ENCODE measurements around the gene PRDX3. TPM values are rescaled to one million over a fixed set of nuclear protein-coding genes. Genes with fewer than 3 reads are reported as not detected.

PRDX3 gene
- total RNA-seq, 2 experiments from 2014 or later: 215 to 216 TPM

GRCh38 chr10:119203006-119203405, 24.4 kb upstream of the PRDX3 start:
- no peak overlapping the region for H3K27ac Mint-ChIP-seq
- no peaks in the 10 kb centered on the region for H3K27me3 Mint-ChIP-seq (ENCODE audit: low read depth)
- H3K9me3 Mint-ChIP-seq: no peaks in the 10 kb centered on the region
- peaks cover 19% of the 10 kb centered on the region for H3K4me1 Mint-ChIP-seq (ENCODE audit: low read depth)
- CTCF ChIA-PET: interaction anchor here (0.6 to 2.4 kb wide), 9 partner anchors 8 to 347 kb away, joined by 3 to 11 read pairs (median 6); no protein-coding TSS in a partner anchor
- intact Hi-C loops (cut with micrococcal nuclease): no loop called here
- no peak overlapping the region for H3K4me3 Mint-ChIP-seq
- no peaks in the 10 kb centered on the region for H3K36me3 Mint-ChIP-seq (ENCODE audit: low read depth)
- DNase-seq: no peak

- no peak overlapping the region for H3K27ac Mint-ChIP-seq
- no peaks in the 10 kb centered on the region for H3K27me3 Mint-ChIP-seq (ENCODE audit: low read depth)
- no peaks in the 10 kb centered on the region for H3K9me3 Mint-ChIP-seq
- no peak overlapping the region for H3K4me3 Mint-ChIP-seq
- H3K4me1 Mint-ChIP-seq (ENCODE audit: low read depth): peaks cover 19% of the 10 kb centered on the region
- DNase-seq: no peak
- intact Hi-C loops (cut with micrococcal nuclease): no loop called here
- CTCF ChIA-PET: interaction anchor here (1.0 to 3.7 kb wide), 7 partner anchors 9 to 407 kb away, joined by 3 to 67 read pairs (median 4); no protein-coding TSS in a partner anchor
- H3K36me3 Mint-ChIP-seq (ENCODE audit: low read depth): no peaks in the 10 kb centered on the region
These were observed 22.6 kb upstream of the PRDX3 start for GRCh38 chr10:119201233-119201632.

GRCh38 chr10:119199231-119199992, 20.8 kb upstream of the PRDX3 start:
- intact Hi-C loops (cut with micrococcal nuclease): loop anchor here (1.0 to 10.0 kb wide), 7 partner anchors 119 to 655 kb away; partner anchors contain the start of genes EIF3A and TIAL1
- DNase-seq: peak; percentile 71
- CTCF ChIA-PET: interaction anchor here (0.5 to 3.7 kb wide), 52 partner anchors 7 to 451 kb away, joined by 3 to 67 read pairs (median 4); partner anchors contain the start of gene RGS10
- H3K4me3 Mint-ChIP-seq: no peak overlapping the region
- no peaks in the 10 kb centered on the region for H3K9me3 Mint-ChIP-seq
- H3K27me3 Mint-ChIP-seq (ENCODE audit: low read depth): no peaks in the 10 kb centered on the region
- H3K36me3 Mint-ChIP-seq (ENCODE audit: low read depth): no peaks in the 10 kb centered on the region
- H3K4me1 Mint-ChIP-seq (ENCODE audit: low read depth): peaks cover 15% of the 10 kb centered on the region
- no peak overlapping the region for H3K27ac Mint-ChIP-seq

- no peak overlapping the region for H3K27ac Mint-ChIP-seq
- CTCF ChIA-PET: interaction anchor here (0.7 to 3.7 kb wide), 29 partner anchors 8 to 345 kb away, joined by 3 to 67 read pairs (median 5); partner anchors contain the start of genes RGS10 and SFXN4
- H3K27me3 Mint-ChIP-seq (ENCODE audit: low read depth): no peaks in the 10 kb centered on the region
- no peak overlapping the region for H3K4me3 Mint-ChIP-seq
- no peaks in the 10 kb centered on the region for H3K36me3 Mint-ChIP-seq (ENCODE audit: low read depth)
- peak; percentile 78 for DNase-seq
- peaks cover 15% of the 10 kb centered on the region for H3K4me1 Mint-ChIP-seq (ENCODE audit: low read depth)
- H3K9me3 Mint-ChIP-seq: no peaks in the 10 kb centered on the region
- intact Hi-C loops (cut with micrococcal nuclease): loop anchor here (1.0 to 10.0 kb wide), 5 partner anchors 14 to 656 kb away; partner anchors contain the start of gene TIAL1
These were observed 19.8 kb upstream of the PRDX3 start for GRCh38 chr10:119198438-119198837.

GRCh38 chr10:119197921-119198320, 19.3 kb upstream of the PRDX3 start:
- H3K4me3 Mint-ChIP-seq: no peak overlapping the region
- H3K36me3 Mint-ChIP-seq (ENCODE audit: low read depth): no peaks in the 10 kb centered on the region
- no peaks in the 10 kb centered on the region for H3K27me3 Mint-ChIP-seq (ENCODE audit: low read depth)
- intact Hi-C loops (cut with micrococcal nuclease): loop anchor here (1.0 to 10.0 kb wide), 5 partner anchors 14 to 657 kb away; partner anchors contain the start of gene TIAL1
- CTCF ChIA-PET: interaction anchor here (0.7 to 3.7 kb wide), 19 partner anchors 8 to 345 kb away, joined by 3 to 67 read pairs (median 5); partner anchors contain the start of genes RGS10 and SFXN4
- peaks cover 15% of the 10 kb centered on the region for H3K4me1 Mint-ChIP-seq (ENCODE audit: low read depth)
- no peak for DNase-seq
- H3K9me3 Mint-ChIP-seq: no peaks in the 10 kb centered on the region
- H3K27ac Mint-ChIP-seq: no peak overlapping the region

- CTCF ChIA-PET: interaction anchor here (0.5 to 1.2 kb wide), 2 partner anchors 10 to 342 kb away, joined by 3 read pairs; no protein-coding TSS in a partner anchor
- DNase-seq: peak; percentile 39
- Mint-ChIP-seq H3K4me1 (ENCODE audit: low read depth) (peaks cover 16% of the 10 kb centered on the region), H3K36me3 (ENCODE audit: low read depth) (no peaks in the 10 kb centered on the region), H3K9me3 (no peaks in the 10 kb centered on the region), H3K4me3 (no peak overlapping the region), H3K27me3 (ENCODE audit: low read depth) (no peaks in the 10 kb centered on the region), H3K27ac (no peak overlapping the region)
- intact Hi-C loops (cut with micrococcal nuclease): loop anchor here (10.0 kb wide), 1 partner anchor 663 kb away; no protein-coding TSS in a partner anchor
These were observed 13.3 kb upstream of the PRDX3 start for GRCh38 chr10:119191881-119192280.

- CTCF ChIA-PET: interaction anchor here (0.5 to 3.1 kb wide), 5 partner anchors 8 to 341 kb away, joined by 3 to 27 read pairs (median 3); partner anchors contain the start of gene GRK5
- Mint-ChIP-seq H3K27ac (no peak overlapping the region), H3K4me3 (no peak overlapping the region), H3K4me1 (ENCODE audit: low read depth) (peaks cover 16% of the 10 kb centered on the region), H3K27me3 (ENCODE audit: low read depth) (no peaks in the 10 kb centered on the region), H3K36me3 (ENCODE audit: low read depth) (no peaks in the 10 kb centered on the region), H3K9me3 (no peaks in the 10 kb centered on the region)
- intact Hi-C loops (cut with micrococcal nuclease): loop anchor here (10.0 kb wide), 1 partner anchor 664 kb away; no protein-coding TSS in a partner anchor
- no peak for DNase-seq
These were observed 12.6 kb upstream of the PRDX3 start for GRCh38 chr10:119190954-119191785.

GRCh38 chr10:119190353-119190752, 11.7 kb upstream of the PRDX3 start:
- CTCF ChIA-PET: interaction anchor here (0.5 to 3.1 kb wide), 10 partner anchors 9 to 277 kb away, joined by 3 to 27 read pairs (median 3); partner anchors contain the start of gene GRK5
- Mint-ChIP-seq H3K4me3 (no peak overlapping the region), H3K27ac (no peak overlapping the region)

GRCh38 chr10:119189811-119190282, 11.2 kb upstream of the PRDX3 start:
- H3K36me3 Mint-ChIP-seq (ENCODE audit: low read depth): no peaks in the 10 kb centered on the region
- no peak overlapping the region for H3K4me3 Mint-ChIP-seq
- H3K9me3 Mint-ChIP-seq: no peaks in the 10 kb centered on the region
- no peak overlapping the region for H3K27ac Mint-ChIP-seq
- H3K27me3 Mint-ChIP-seq (ENCODE audit: low read depth): no peaks in the 10 kb centered on the region
- intact Hi-C loops (cut with micrococcal nuclease): loop anchor here (10.0 kb wide), 1 partner anchor 665 kb away; no protein-coding TSS in a partner anchor
- peaks cover 16% of the 10 kb centered on the region for H3K4me1 Mint-ChIP-seq (ENCODE audit: low read depth)
- CTCF ChIA-PET: interaction anchor here (0.5 to 3.1 kb wide), 7 partner anchors 9 to 256 kb away, joined by 3 to 27 read pairs (median 3); partner anchors contain the start of gene GRK5
- DNase-seq: peak; percentile 26

More at GRCh38 chr10:119190353-119190752, 11.7 kb upstream of the PRDX3 start:
- H3K4me1 Mint-ChIP-seq (ENCODE audit: low read depth): peaks cover 16% of the 10 kb centered on the region
- no peak for DNase-seq
- H3K36me3 Mint-ChIP-seq (ENCODE audit: low read depth): no peaks in the 10 kb centered on the region
- intact Hi-C loops (cut with micrococcal nuclease): loop anchor here (10.0 kb wide), 1 partner anchor 664 kb away; no protein-coding TSS in a partner anchor
- no peaks in the 10 kb centered on the region for H3K27me3 Mint-ChIP-seq (ENCODE audit: low read depth)
- H3K9me3 Mint-ChIP-seq: no peaks in the 10 kb centered on the region

- Mint-ChIP-seq H3K9me3 (no peaks in the 10 kb centered on the region), H3K27ac (peak overlapping the region; percentile 74), H3K27me3 (ENCODE audit: low read depth) (no peaks in the 10 kb centered on the region), H3K4me1 (ENCODE audit: low read depth) (peaks cover 22% of the 10 kb centered on the region), H3K36me3 (ENCODE audit: low read depth) (no peaks in the 10 kb centered on the region), H3K4me3 (no peak overlapping the region)
- intact Hi-C loops (cut with micrococcal nuclease): loop anchor here (1.0 kb wide), 1 partner anchor 14 kb away; no protein-coding TSS in a partner anchor
- CTCF ChIA-PET: interaction anchor here (0.6 to 1.2 kb wide), 6 partner anchors 15 to 306 kb away, joined by 3 to 5 read pairs (median 4); no protein-coding TSS in a partner anchor
- peak; percentile 50 for DNase-seq
These were observed 5.2 kb upstream of the PRDX3 start for GRCh38 chr10:119183664-119184412.
